Esophagus squamous epithelium (tissue), 4 donors: ENCODE measurements around the gene FHL2.

ENCODE experiments used
- POLR2A ChIP-seq, 4 donors: fragments of 450-650 bp; IDR thresholded peaks; one replicate each; pipeline ENCODE4 v1.6.1; 2017; ENCODE audit warnings: antibody characterized with exemption in 4 of 4, mild to moderate bottlenecking in 4 of 4, moderate library complexity in 3 of 4
- TF ChIP-seq, protein P1 (sequence below), 6 experiments: fragments of 450-650 bp in 4 of 6; fragments of 200-600 bp in 2 of 6; sonication (generic) in 2 of 6; IDR thresholded peaks; one replicate each; pipeline ENCODE4 v1.5.1; 2016 to 2019; ENCODE audit warnings: antibody characterized with exemption in 6 of 6, mild to moderate bottlenecking in 4 of 6, moderate library complexity in 4 of 6

DNA sequence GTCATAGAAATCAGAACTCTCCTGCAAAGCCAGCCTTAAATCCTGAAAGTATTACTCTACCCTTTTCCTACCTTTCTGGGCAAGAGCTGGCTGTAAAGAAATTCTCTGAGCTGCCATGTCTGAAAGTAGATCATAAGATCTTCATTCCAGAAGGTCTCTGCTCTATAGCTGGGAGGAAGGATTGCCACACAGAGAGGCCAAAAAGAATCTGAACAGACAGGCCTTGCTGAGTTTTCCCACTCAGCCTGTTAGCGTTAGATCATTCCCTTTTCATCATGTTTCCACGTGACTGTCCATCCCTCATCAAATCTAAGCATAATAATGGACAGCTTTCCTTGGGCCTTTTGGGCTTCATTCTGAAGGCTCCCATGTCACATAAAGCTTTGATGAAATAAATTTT, 43.2 kb upstream of the FHL2 start:
- TF ChIP-seq POLR2A (IDR thresholded peaks at IDR 0.05): no peak
- TF ChIP-seq, protein P1, sequence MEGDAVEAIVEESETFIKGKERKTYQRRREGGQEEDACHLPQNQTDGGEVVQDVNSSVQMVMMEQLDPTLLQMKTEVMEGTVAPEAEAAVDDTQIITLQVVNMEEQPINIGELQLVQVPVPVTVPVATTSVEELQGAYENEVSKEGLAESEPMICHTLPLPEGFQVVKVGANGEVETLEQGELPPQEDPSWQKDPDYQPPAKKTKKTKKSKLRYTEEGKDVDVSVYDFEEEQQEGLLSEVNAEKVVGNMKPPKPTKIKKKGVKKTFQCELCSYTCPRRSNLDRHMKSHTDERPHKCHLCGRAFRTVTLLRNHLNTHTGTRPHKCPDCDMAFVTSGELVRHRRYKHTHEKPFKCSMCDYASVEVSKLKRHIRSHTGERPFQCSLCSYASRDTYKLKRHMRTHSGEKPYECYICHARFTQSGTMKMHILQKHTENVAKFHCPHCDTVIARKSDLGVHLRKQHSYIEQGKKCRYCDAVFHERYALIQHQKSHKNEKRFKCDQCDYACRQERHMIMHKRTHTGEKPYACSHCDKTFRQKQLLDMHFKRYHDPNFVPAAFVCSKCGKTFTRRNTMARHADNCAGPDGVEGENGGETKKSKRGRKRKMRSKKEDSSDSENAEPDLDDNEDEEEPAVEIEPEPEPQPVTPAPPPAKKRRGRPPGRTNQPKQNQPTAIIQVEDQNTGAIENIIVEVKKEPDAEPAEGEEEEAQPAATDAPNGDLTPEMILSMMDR (IDR thresholded peaks at IDR 0.05): no peak
